ENCODE results near the gene TPPP3. TPM values are rescaled to one million over a fixed set of nuclear protein-coding genes. Genes with fewer than 3 reads are reported as not detected.

The TPPP3 gene
- total and polyA plus RNA-seq, 2 donors (not counting 3 experiments of a cell fraction or from before 2014, with no cell fraction given): 0.33 to 1.3 TPM

DNA sequence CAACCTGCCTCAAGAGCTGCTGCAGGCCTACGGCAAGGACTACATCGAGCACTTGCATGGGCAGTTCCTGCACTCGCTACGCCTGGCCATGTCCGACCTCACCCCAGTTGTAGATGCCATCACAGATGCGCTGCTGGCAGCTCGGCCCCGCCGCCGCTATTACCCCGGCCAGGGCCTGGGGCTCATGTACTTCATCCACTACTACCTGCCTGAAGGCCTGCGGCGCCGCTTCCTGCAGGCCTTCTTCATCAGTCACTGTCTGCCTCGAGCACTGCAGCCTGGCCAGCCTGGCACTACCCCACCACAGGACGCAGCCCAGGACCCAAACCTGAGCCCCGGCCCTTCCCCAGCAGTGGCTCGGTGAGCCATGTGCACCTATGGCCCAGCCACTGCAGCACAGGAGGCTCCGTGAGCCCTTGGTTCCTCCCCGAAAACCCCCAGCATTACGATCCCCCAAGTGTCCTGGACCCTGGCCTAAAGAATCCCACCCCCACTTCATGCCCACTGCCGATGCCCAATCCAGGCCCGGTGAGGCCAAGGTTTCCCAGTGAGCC lies 43.4 kb upstream of the TPPP3 start:
- H3K4me3 ChIP-seq (replicated peaks in 1 of 3; ENCODE audit: insufficient read depth in 1 of 3, low read depth in 1 of 3, low read length in 3 of 3): no peak overlapping the region
- no peak overlapping the region for H3K9ac ChIP-seq (replicated peaks; ENCODE audit: extremely low read depth, insufficient read depth, low read length)
- H3K36me3 ChIP-seq (ENCODE audit: control insufficient read depth in 2 of 2, extremely low read depth in 1 of 2, insufficient read depth in 2 of 2, low read length in 2 of 2): peaks cover 0 to 21% of the 10 kb centered on the region in 2 experiments
- H3K9me3 ChIP-seq (replicated peaks; ENCODE audit: control insufficient read depth, insufficient read depth, low read length): no peaks in the 10 kb centered on the region
- H3K4me1 ChIP-seq (ENCODE audit: control insufficient read depth, extremely low read depth, insufficient read depth, low read length): peaks cover under 1% of the 10 kb centered on the region
- H4K20me1 ChIP-seq (replicated peaks; ENCODE audit: control insufficient read depth, extremely low read depth, insufficient read depth, low read length): no peaks in the 10 kb centered on the region
- TF ChIP-seq JUN (IDR thresholded peaks at IDR 0.05; ENCODE audit: borderline replicate concordance, insufficient read depth, insufficient read length, low read depth) (no peak), POLR2A (IDR thresholded peaks at IDR 0.05; ENCODE audit: low read depth, low read length) (no peak), EZH2 (IDR thresholded peaks at IDR 0.05; ENCODE audit: borderline replicate concordance, low read depth, low read length, severe bottlenecking) (no peak), MYC (IDR thresholded peaks at IDR 0.05; ENCODE audit: low read depth, low read length) (no peak), GATA2 (IDR thresholded peaks at IDR 0.05; ENCODE audit: insufficient read depth, insufficient read length, low read depth, low read length) (no peak), FOS (IDR thresholded peaks at IDR 0.05; ENCODE audit: borderline replicate concordance, insufficient read depth, low read length) (no peak), POLR2AphosphoS5 (IDR thresholded peaks at IDR 0.05; ENCODE audit: insufficient read depth, low read depth, low read length) (no peak)
- TF ChIP-seq, protein P1, sequence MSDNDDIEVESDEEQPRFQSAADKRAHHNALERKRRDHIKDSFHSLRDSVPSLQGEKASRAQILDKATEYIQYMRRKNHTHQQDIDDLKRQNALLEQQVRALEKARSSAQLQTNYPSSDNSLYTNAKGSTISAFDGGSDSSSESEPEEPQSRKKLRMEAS (IDR thresholded peaks at IDR 0.05; ENCODE audit: insufficient read depth, insufficient read length): no peak
- TF ChIP-seq, protein P2, sequence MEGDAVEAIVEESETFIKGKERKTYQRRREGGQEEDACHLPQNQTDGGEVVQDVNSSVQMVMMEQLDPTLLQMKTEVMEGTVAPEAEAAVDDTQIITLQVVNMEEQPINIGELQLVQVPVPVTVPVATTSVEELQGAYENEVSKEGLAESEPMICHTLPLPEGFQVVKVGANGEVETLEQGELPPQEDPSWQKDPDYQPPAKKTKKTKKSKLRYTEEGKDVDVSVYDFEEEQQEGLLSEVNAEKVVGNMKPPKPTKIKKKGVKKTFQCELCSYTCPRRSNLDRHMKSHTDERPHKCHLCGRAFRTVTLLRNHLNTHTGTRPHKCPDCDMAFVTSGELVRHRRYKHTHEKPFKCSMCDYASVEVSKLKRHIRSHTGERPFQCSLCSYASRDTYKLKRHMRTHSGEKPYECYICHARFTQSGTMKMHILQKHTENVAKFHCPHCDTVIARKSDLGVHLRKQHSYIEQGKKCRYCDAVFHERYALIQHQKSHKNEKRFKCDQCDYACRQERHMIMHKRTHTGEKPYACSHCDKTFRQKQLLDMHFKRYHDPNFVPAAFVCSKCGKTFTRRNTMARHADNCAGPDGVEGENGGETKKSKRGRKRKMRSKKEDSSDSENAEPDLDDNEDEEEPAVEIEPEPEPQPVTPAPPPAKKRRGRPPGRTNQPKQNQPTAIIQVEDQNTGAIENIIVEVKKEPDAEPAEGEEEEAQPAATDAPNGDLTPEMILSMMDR (IDR thresholded peaks at IDR 0.05; ENCODE audit: extremely low read depth in 1 of 2, insufficient read depth in 1 of 2, low read depth in 1 of 2, low read length in 2 of 2): no peak
- DNase-seq (ENCODE audit: low read depth, low spot score) (no peak), FAIRE-seq (no peak)
- intact Hi-C loops (cut with micrococcal nuclease): no loop called here
- POLR2A ChIA-PET: no interaction called here
- H3K79me2 ChIP-seq (ENCODE audit: control insufficient read depth, insufficient read depth, low read length): no peaks in the 10 kb centered on the region
- no peaks in the 10 kb centered on the region for H3K9me1 ChIP-seq (replicated peaks; ENCODE audit: control insufficient read depth, extremely low read depth, insufficient read depth, low read length)
- no peak overlapping the region for H2AFZ ChIP-seq (ENCODE audit: low read depth, low read length)
- CTCF ChIA-PET: interaction anchor here (1.1 to 1.4 kb wide), 3 partner anchors 20 to 37 kb away, joined by 4 to 5 read pairs (median 4); no protein-coding TSS in a partner anchor
- H3K27ac ChIP-seq (ENCODE audit: insufficient read depth, low read depth, low read length): no peak overlapping the region
- dilution Hi-C loops (cut with MboI; ENCODE audit: extremely low pct_ligation_motif_present, low sequenced_read_pairs): no loop called here
- no peak overlapping the region for H3K4me2 ChIP-seq (ENCODE audit: insufficient read depth, low read length)
- no TSS peak for BruUV-seq (replicated peaks)
- H3K27me3 ChIP-seq (ENCODE audit: control insufficient read depth in 2 of 2, insufficient read depth in 2 of 2, low read length in 2 of 2): no peaks in the 10 kb centered on the region

All from endothelial cell of umbilical vein (primary cell).